Measurements from ENCODE around the gene GRIN3A. TPM values are rescaled to one million over a fixed set of nuclear protein-coding genes. Genes with fewer than 3 reads are reported as not detected.

GRIN3A gene
- total RNA-seq, 1 experiment from 2014 or later = 0.04 TPM

DNA sequence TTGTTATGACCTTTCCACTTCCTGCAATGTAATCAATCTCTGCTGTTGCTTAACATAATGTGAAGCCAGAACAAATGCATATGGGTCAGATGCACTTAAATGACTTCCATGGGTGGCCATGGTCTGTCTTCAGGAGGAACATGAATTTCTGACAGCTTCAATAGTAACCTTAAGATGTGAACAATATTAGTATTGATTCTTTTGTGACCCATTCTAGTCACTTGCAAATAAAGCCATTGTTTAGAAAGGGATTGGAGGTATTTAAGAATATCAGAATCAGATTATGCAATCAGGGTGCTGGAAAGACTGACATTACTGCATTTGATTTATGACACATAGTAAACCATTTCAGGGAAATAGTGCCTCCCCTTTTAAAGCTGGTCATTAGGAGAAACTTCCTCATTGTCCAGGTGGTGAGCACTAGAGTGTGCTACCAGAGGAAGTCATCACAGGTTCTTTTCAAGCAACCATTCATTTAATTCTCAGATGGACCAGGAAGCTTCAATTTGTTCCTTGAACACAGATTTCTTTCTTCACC, 32.1 kb downstream of the GRIN3A start:
- DNase-seq (ENCODE audit: low spot score) = no peak

- DNase-seq (ENCODE audit: low spot score) = peak; percentile 27
Observed at GRCh38 chr9:101705135-101705661, 33.2 kb downstream of the GRIN3A start.

DNA sequence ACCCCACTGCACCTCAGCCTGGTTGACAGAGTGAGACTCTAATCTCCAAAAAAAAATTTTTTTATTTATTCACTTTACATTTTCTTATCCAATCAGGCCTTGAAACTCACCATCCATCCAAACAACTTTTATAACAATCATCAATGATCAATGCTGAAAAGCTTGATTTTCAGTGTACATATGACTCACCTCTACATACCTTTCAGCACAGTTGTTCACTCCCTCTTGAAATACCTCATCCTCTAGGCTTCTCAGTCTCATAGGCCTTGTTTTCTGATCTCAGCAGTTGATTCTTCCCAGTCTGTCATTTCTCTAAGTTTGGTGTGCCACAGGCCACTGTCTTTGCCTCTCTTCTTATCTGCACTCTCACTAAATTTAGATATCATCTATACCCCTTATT, 36.2 kb downstream of the GRIN3A start:
- DNase-seq (ENCODE audit: low spot score) = no peak

- no peak for DNase-seq (ENCODE audit: low spot score)
Observed at GRCh38 chr9:101693546-101694336, 44.7 kb downstream of the GRIN3A start.

DNA sequence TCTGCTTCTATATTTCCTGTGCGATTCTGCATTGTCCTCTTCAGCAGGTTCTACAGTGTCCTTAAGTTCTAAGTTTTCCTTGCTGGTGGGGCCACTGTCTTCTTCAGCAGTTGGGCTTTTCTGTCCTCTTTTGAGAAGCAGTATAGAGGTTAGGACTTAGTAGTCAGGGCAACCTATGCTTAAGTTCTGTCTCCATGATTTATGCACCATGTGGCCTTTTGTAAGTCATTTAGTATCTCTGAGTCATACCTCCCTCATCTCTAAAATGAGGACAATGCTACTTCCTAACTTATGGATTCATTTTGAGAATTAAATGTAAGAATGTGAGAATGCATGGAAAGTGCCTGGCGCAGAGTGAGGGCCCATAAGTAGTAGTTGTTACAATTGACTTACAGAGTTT, 46.8 kb downstream of the GRIN3A start:
- no peak for DNase-seq (ENCODE audit: low spot score)

- no peak for DNase-seq (ENCODE audit: low spot score)
Observed at GRCh38 chr9:101689039-101689438, 49.4 kb downstream of the GRIN3A start.

DNA sequence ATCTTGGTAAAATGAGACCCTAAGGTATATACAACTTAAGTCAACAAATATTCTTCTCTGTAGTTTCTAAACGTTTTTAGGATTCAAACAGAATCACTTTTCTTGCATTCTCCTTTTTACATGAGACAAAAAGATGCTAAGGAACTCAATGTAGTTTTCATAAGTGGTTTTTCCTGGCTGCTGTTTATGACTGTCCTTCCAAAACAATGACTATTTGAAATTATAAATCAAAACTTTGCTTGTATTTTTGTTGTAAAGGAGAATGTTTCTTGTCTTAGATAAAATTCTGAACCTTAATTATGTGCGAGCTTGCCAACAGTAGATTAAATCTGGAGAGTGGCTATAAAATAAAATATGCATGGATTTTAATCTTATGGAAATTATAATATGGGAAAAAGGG, 53.8 kb downstream of the GRIN3A start:
- no peak for DNase-seq (ENCODE audit: low spot score)

DNA sequence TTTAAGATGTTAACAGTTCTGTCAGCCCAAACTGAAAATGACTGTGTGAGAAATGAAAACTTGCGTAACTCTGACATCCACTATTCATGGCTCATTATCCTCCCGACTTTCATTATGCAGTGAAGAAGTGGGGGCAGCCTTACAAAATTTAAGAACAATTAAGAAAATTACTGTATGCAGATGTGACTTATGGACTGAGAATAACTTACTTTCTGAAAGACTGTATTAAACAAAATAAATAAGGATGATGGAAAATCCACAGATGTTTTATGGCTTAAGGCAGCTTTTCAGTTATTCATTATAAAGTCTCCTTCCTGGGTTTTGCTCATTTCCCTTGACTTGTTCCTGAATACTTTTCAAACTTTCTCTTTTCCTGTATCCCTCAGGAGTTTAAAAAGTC, 55.2 kb downstream of the GRIN3A start:
- no peak for DNase-seq (ENCODE audit: low spot score)

- DNase-seq (ENCODE audit: low spot score) = no peak
Observed at GRCh38 chr9:101677861-101678260, 60.6 kb downstream of the GRIN3A start.

DNA sequence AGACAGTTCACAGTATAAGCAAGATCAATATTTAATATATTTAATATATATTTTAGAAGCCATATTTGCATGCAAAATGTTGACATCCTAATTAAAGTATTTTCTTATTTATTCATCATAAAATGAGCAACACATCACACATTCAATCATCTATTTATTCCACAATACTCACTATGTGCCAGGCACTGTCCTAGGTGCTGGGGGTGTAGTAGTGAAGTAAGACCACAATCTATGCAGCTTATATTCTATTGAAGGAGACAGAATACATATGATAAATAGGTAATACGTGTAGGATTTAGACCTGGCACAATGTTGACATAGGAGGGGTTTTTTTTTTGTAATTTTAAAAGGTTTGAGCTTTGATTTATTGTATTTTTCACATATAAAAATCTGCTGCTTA, 63.1 kb downstream of the GRIN3A start:
- DNase-seq (ENCODE audit: low spot score) = no peak

DNA sequence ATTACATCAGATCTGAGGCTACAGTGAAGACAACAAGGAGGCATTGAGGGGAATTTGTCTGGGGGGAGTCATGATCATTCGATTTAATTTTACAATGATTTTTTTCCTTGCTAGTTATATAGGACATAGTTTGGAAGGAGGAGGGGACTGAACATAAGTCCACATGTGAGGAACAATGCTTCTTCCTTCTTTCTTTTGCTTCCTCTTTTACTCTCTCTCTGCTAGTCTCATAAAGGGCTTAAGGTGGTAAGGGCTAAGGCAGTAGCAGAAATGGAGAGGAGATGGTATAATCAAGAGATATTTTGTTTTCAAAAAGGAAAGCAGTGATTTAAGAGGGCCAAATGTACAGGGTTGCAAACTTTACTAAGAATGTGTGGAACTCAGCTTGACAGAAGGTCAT, 64.3 kb downstream of the GRIN3A start:
- no peak for DNase-seq (ENCODE audit: low spot score)

GRCh38 chr9:101673642-101674041, 64.8 kb downstream of the GRIN3A start:
- peak; percentile 2 for DNase-seq (ENCODE audit: low spot score)

- DNase-seq (ENCODE audit: low spot score) = no peak
Observed at GRCh38 chr9:101671567-101671966, 66.9 kb downstream of the GRIN3A start.

DNA sequence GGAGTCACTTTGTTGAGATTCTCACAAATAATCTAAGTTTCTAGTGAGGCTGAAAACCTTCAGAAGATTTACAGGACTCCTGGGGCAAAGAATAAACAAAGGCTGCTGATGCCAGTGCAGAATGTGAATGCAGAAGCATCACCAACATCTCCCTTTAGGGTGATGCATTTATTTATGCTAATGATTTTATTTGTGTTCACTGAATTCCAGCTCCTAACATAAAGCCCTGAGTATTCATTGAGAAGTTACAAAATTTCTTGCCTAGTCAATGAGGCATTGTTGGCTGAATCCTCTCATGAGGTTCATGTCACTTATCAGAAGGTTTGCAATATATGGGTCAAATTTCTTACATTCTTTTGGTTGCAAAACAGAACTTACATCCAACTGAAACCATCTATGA, 70.0 kb downstream of the GRIN3A start:
- no peak for DNase-seq (ENCODE audit: low spot score)

DNA sequence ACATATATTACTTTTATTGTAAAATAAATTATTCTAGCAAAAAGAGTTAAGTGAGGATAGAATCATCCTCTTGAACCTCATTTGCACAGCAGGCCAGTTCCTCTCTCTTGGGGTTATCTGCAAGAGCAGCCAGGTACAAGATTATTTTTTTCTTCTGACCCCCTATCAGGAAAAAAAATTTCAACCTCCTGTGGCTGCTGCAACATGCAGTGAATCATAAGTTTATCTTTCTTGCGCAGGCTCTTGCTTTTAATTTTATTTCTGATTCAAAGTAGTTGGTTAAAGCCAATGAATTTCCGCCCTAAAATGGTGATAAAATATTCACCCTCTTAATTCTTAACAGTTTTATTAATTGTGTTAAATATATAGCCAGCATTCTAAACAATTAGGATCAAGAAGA, 74.0 kb downstream of the GRIN3A start:
- DNase-seq (ENCODE audit: low spot score) = no peak

- DNase-seq (ENCODE audit: low spot score) = no peak
Observed at GRCh38 chr9:101652601-101653175, 85.8 kb downstream of the GRIN3A start.

DNA sequence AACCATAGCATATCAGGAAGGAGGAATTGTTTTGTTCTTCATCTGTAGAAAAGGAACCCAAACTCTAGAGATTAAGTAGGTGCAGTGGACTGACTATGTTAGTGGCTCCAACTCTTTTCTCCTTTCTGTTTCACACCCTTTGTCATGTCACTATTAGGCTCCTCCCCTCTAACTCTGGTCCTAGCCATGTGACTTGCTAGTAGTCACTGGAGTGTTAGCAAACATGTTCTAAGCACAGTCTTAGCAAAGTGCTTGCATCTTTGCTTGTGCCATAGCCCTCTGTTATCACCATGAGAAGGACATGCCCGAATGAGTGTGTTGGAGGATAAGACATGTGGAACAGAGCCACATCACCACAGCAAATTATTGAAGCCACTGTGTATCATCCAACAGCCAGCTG, 88.3 kb downstream of the GRIN3A start:
- DNase-seq (ENCODE audit: low spot score) = no peak

DNA sequence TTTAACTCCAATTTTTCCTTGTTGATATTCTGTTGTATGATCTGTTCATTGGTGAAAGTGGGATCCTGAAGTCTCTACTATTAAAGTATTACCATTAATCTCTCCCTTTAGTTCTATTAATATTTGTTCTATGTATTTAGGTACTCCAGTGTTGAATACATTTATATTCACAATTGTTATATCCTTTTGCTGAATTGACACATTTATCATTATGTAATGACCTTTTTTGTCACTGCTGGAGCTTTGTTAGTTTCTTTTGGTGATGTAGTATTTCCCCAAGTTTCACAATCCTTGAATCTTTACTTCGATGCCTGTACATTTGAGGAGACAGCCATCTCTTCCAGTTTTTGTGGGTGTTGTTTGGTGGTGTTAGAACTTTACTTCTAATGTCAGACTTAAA, 90.0 kb downstream of the GRIN3A start:
- no peak for DNase-seq (ENCODE audit: low spot score)

DNA sequence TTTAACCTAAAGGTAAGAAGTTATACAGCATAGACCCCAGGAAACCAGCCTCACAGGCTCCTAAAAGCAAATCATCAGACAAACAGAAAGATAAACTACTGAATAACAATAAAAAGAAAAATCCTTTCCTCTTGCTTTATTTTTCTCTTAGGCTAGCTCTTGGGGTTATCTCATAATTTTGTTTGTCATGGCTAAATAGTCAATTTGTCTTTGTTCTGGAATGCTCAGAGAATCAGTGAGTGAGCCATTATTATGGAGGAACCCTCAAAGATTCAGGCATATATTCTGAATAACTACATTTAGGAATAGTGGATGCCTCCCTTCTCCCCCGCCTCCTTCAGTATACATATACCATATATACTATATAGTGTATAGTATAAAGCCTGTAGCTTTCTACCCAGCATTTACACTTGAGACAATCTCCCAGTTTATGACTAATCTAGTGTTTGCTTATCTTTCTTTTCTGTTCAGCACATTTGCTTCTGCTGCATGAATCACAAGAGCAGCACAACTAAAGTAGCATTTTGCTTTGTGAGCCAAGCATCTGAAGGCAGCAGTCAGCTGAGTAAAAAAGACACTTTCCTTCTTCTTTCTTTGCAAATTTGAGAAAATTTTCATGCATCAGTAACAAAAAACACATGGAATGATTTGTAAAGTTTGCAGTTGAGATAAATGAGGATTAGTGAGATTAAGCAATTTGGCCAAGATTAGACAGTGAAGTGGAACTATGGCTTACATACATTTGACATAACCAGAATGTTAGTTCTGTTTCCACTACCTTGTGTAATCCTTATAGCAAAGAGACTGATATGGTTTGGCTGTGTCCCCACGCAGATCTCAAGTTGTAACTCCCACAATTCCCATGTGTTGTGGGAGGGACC, 98.4 kb downstream of the GRIN3A start:
- peak; percentile 11 for DNase-seq (ENCODE audit: low spot score)

GRCh38 chr9:101639311-101639710, 99.1 kb downstream of the GRIN3A start:
- peak; percentile 49 for DNase-seq (ENCODE audit: low spot score)

GRCh38 chr9:101636247-101636646, 102.2 kb downstream of the GRIN3A start:
- no peak for DNase-seq (ENCODE audit: low spot score)

DNA sequence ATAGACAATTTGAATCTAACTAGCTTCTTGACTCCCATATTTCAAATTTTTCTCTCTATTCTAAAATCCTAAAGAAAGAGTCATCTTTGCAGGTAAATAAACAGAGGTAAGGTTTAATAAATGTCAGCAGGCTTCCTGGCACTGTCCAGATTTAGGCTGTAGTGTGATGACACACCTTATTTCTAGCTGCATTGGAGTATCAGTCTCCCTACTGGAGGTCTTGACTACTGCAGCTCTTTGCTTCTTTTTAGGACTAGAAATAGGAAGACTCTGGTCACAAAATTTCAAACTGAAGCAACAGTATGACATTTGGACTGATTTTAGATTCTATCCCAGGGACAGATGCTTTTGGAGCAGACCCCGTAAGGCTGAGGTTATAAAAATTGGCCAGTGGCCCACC, 103.0 kb downstream of the GRIN3A start:
- no peak for DNase-seq (ENCODE audit: low spot score)

Data from H4 (cell line).